ENCODE measurements around the gene OSGEP. TPM values are rescaled to one million over a fixed set of nuclear protein-coding genes. Genes with fewer than 3 reads are reported as not detected.

The OSGEP gene
- total and polyA plus RNA-seq, 2 of the 13 experiments (the other 11 are each of a cell fraction or from before 2014, with no cell fraction given): 39.7 to 41.1 TPM

DNA sequence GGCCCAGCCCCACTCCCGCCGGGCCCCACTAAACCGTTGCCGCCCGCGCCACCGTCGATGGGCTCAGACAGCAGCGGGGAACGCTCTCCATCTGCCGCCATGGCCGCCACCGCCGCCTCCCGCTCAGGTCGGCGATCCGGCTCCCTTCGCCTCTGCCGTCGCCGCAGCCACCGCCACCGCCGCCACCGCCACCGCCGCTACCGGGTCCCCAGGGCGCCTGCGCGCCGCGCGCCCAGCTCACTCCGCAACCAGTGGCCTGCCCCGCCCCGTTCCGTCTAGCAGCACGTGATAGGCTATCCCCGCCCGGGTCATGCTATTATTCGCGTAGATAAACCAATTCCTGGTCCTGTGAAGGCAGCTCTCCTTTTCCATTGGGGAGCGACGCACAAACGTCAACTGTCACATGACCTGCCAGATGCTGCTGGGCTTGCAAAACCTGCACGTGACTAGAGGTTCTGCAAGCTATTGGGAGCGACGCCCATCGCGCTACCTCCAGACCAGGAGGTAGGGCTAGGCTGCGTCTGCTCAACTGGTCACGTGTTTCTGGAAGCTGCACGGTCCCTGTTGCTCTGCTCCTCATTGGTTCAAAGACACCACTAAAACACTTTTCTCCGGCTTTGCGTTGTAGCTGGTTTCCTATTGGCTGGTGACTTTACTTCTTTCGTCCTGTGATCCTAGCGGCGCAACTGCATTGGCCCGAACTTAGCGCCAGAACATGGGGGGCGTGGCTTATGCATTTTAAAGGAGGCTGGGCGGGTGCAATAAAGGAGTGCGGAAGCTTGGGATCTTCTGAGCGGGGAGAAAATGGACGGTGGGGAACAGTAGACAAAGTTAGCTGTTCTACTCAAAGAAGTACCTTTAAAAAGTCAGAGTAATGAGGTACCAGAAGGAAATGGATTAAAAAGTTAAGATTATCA is 6.9 kb upstream of the OSGEP start, which contains the start of gene PIP4P1 (continued):
- TF ChIP-seq, protein P1, sequence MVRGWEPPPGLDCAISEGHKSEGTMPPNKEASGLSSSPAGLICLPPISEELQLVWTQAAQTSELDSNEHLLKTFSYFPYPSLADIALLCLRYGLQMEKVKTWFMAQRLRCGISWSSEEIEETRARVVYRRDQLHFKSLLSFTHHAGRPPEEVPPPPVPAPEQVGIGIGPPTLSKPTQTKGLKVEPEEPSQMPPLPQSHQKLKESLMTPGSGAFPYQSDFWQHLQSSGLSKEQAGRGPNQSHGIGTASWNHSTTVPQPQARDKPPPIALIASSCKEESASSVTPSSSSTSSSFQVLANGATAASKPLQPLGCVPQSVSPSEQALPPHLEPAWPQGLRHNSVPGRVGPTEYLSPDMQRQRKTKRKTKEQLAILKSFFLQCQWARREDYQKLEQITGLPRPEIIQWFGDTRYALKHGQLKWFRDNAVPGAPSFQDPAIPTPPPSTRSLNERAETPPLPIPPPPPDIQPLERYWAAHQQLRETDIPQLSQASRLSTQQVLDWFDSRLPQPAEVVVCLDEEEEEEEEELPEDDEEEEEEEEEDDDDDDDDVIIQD (CRISPR knock-in tag; IDR thresholded peaks at IDR 0.05; ENCODE audit: low read depth): peak; percentile 98
- TF ChIP-seq MEIS2 (CRISPR knock-in tag; IDR thresholded peaks at IDR 0.05) (peak; percentile 49; the same call in 1 of the 2 replicates), XRCC5 (optimal IDR thresholded peaks at IDR 0.05; ENCODE audit: low read length) (peak; percentile 87), ZSCAN5A (CRISPR knock-in tag; IDR thresholded peaks at IDR 0.05; ENCODE audit: borderline replicate concordance) (peak; percentile 76; the same call in 1 of the 2 replicates), SOX13 (IDR thresholded peaks at IDR 0.05) (no peak), SOX13 (CRISPR knock-in tag; conservative IDR thresholded peaks at IDR 0.05 in 1 of 2, IDR thresholded peaks at IDR 0.05 in 1 of 2) (peak in 1 of 2 experiments; percentile 77; a peak in 2 of 4 replicates), CEBPG (CRISPR knock-in tag; IDR thresholded peaks at IDR 0.05) (peak; percentile 92), HMG20B (CRISPR knock-in tag; conservative IDR thresholded peaks at IDR 0.05) (peak; percentile 66; the same call in 1 of the 2 replicates), TBX3 (IDR thresholded peaks at IDR 0.05; ENCODE audit: borderline replicate concordance) (peak; percentile 85), ZNF549 (CRISPR knock-in tag; IDR thresholded peaks at IDR 0.05) (no peak), SOX6 (IDR thresholded peaks at IDR 0.05) (no peak), SOX6 (CRISPR knock-in tag; IDR thresholded peaks at IDR 0.05) (peak; percentile 92), ZNF562 (CRISPR knock-in tag; IDR thresholded peaks at IDR 0.05; ENCODE audit: borderline replicate concordance) (no peak), SIX4 (CRISPR knock-in tag; IDR thresholded peaks at IDR 0.05) (peak; percentile 66; the same call in 1 of the 2 replicates), ZNF605 (CRISPR knock-in tag; IDR thresholded peaks at IDR 0.05) (peak; percentile 73), THAP9 (CRISPR knock-in tag; IDR thresholded peaks at IDR 0.05; ENCODE audit: borderline replicate concordance) (peak; percentile 71; the same call in 1 of the 2 replicates), SMARCE1 (IDR thresholded peaks at IDR 0.05; ENCODE audit: borderline replicate concordance) (no peak), NONO (IDR thresholded peaks at IDR 0.05) (no peak), NONO (CRISPR knock-in tag; conservative IDR thresholded peaks at IDR 0.05) (peak; percentile 79)
- TF ChIP-seq, protein P2, sequence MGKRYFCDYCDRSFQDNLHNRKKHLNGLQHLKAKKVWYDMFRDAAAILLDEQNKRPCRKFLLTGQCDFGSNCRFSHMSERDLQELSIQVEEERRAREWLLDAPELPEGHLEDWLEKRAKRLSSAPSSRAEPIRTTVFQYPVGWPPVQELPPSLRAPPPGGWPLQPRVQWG (CRISPR knock-in tag; IDR thresholded peaks at IDR 0.05; ENCODE audit: borderline replicate concordance, low read depth): no peak
- TF ChIP-seq, protein P3, sequence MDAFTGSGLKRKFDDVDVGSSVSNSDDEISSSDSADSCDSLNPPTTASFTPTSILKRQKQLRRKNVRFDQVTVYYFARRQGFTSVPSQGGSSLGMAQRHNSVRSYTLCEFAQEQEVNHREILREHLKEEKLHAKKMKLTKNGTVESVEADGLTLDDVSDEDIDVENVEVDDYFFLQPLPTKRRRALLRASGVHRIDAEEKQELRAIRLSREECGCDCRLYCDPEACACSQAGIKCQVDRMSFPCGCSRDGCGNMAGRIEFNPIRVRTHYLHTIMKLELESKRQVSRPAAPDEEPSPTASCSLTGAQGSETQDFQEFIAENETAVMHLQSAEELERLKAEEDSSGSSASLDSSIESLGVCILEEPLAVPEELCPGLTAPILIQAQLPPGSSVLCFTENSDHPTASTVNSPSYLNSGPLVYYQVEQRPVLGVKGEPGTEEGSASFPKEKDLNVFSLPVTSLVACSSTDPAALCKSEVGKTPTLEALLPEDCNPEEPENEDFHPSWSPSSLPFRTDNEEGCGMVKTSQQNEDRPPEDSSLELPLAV (CRISPR knock-in tag; conservative IDR thresholded peaks at IDR 0.05; ENCODE audit: low read depth): no peak; the same call in 1 of the 2 replicates
